ENCODE data around the gene ACOX2. TPM values are rescaled to one million over a fixed set of nuclear protein-coding genes. Genes with fewer than 3 reads are reported as not detected.

ACOX2 gene
- total RNA-seq, 1 experiment from 2014 or later = 12.8 TPM

DNA sequence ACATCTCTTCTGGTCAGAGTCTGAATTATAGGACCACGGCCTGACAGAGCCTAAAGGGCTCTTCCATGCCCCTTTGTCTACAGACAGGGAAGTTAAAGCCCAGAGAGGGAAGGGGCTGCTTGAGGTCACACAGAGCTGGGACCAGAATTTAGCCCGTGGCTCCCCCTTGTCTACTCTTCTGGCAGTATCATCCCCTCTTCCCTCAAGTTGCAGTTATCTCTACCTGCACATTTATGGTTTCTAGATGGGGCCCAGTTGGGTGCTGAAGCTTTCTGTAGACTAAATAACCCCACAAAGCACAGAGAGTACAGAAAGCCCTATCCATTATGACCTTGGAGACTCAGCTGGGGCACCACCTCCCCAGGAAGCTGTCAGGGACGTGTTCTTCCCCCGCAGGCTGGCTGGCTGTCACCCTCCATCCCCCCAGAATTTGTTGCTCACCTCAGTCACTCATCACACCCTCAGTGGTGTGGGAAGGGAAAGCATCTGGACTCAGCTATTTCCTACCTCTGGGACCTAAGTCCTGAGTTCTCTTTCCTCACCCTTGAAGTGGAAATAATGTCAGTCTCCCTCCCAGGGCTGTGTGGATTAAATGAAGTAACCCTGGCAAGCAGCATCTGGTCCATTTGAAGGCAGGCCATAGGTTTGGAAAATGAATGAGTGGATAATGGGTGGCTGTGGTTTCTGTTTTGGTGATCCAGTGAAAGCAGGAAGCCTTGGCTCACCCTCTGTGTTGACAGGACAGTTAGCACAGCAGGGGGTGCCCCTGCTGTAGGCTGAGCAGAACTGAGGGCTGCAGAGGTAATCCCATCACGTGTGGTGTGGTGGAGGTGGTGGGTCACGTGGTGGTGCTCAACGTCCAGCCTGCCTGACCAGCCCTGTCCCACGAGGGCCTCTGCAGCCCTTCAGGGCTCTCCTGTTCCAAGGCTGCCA lies 16.3 kb downstream of the ACOX2 start:
- Histone ChIP-seq H3K9me3 (ENCODE audit: control insufficient read depth in 1 of 2, insufficient read depth in 1 of 2, low read depth in 1 of 2, low read length in 2 of 2) (no peaks in the 10 kb centered on the region), H3K79me2 (ENCODE audit: insufficient read depth, low read length) (no peaks in the 10 kb centered on the region), H3K4me1 (ENCODE audit: control insufficient read depth in 1 of 2, insufficient read depth in 2 of 2, low read length in 2 of 2) (no peaks in the 10 kb centered on the region), H3K36me3 (ENCODE audit: control insufficient read depth in 1 of 2, insufficient read depth in 2 of 2, low read length in 2 of 2) (no peaks in the 10 kb centered on the region), H3K4me2 (ENCODE audit: low read length) (no peak overlapping the region), H3K27ac (ENCODE audit: low read depth, low read length) (no peak overlapping the region), H3K9ac (ENCODE audit: low read length) (no peak overlapping the region), H3K4me3 (replicated peaks in 1 of 2; ENCODE audit: low read depth in 1 of 2, low read length in 2 of 2) (no peak overlapping the region), H4K20me1 (ENCODE audit: insufficient read depth) (no peaks in the 10 kb centered on the region), H2AFZ (ENCODE audit: low read depth, low read length, poor library complexity, severe bottlenecking) (no peak overlapping the region), H3K27me3 (ENCODE audit: insufficient read depth, low read length) (no peaks in the 10 kb centered on the region), H3K9me2 (ENCODE audit: insufficient read depth) (no peaks in the 10 kb centered on the region)
- intact Hi-C loops (cut with micrococcal nuclease) = no loop called here
- CTCF ChIA-PET = interaction anchor here (1.1 kb wide), 1 partner anchor 214 kb away, joined by 3 read pairs; the partner anchor contains the start of genes HTD2 and RPP14
- no TSS peak for BruUV-seq (replicated peaks)
- ATAC-seq (no peak), DNase-seq (ENCODE audit: low read depth, low spot score) (no peak)
- POLR2A ChIA-PET = no interaction called here
- RAD21 ChIA-PET (ENCODE audit: low non-redundant PET in 1 of 2, low total read pairs in 2 of 2, uncharacterized antibody in 2 of 2, unreplicated experiment in 2 of 2) = no interaction called here
- TF ChIP-seq ELF1 (IDR thresholded peaks at IDR 0.05; ENCODE audit: borderline replicate concordance, low read depth) = no peak
- no peak for TF ChIP-seq SIN3A (IDR thresholded peaks at IDR 0.05; ENCODE audit: low read depth)
- TF ChIP-seq EGR1 (IDR thresholded peaks at IDR 0.05; ENCODE audit: low read depth) = no peak
- TF ChIP-seq, protein P1, sequence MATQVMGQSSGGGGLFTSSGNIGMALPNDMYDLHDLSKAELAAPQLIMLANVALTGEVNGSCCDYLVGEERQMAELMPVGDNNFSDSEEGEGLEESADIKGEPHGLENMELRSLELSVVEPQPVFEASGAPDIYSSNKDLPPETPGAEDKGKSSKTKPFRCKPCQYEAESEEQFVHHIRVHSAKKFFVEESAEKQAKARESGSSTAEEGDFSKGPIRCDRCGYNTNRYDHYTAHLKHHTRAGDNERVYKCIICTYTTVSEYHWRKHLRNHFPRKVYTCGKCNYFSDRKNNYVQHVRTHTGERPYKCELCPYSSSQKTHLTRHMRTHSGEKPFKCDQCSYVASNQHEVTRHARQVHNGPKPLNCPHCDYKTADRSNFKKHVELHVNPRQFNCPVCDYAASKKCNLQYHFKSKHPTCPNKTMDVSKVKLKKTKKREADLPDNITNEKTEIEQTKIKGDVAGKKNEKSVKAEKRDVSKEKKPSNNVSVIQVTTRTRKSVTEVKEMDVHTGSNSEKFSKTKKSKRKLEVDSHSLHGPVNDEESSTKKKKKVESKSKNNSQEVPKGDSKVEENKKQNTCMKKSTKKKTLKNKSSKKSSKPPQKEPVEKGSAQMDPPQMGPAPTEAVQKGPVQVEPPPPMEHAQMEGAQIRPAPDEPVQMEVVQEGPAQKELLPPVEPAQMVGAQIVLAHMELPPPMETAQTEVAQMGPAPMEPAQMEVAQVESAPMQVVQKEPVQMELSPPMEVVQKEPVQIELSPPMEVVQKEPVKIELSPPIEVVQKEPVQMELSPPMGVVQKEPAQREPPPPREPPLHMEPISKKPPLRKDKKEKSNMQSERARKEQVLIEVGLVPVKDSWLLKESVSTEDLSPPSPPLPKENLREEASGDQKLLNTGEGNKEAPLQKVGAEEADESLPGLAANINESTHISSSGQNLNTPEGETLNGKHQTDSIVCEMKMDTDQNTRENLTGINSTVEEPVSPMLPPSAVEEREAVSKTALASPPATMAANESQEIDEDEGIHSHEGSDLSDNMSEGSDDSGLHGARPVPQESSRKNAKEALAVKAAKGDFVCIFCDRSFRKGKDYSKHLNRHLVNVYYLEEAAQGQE (IDR thresholded peaks at IDR 0.05; ENCODE audit: low read depth) = no peak
- TF ChIP-seq ZNF274 (IDR thresholded peaks at IDR 0.05; ENCODE audit: low read depth, low read length) = no peak
- TF ChIP-seq CEBPB (IDR thresholded peaks at IDR 0.05; ENCODE audit: low read depth) = no peak
- TF ChIP-seq POLR2A (IDR thresholded peaks at IDR 0.05; ENCODE audit: borderline replicate concordance, extremely low read depth, insufficient read depth, insufficient read length) = no peak
- TF ChIP-seq CTCF (IDR thresholded peaks at IDR 0.05 in 2 of 3, conservative IDR thresholded peaks at IDR 0.05 in 1 of 3; ENCODE audit: borderline replicate concordance in 1 of 3, insufficient read depth in 1 of 3, low read depth in 2 of 3, low read length in 2 of 3) = no peak
- no peak for TF ChIP-seq EZH2 (IDR thresholded peaks at IDR 0.05)
- no peak for TF ChIP-seq YY1 (IDR thresholded peaks at IDR 0.05; ENCODE audit: extremely low read depth, insufficient replicate concordance, low read depth, low read length)
- no peak for TF ChIP-seq MAX (IDR thresholded peaks at IDR 0.05)
- TF ChIP-seq, protein P2, sequence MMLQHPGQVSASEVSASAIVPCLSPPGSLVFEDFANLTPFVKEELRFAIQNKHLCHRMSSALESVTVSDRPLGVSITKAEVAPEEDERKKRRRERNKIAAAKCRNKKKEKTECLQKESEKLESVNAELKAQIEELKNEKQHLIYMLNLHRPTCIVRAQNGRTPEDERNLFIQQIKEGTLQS (IDR thresholded peaks at IDR 0.05) = no peak
- no peak for TF ChIP-seq TCF7L2 (IDR thresholded peaks at IDR 0.05; ENCODE audit: borderline replicate concordance, extremely low read depth, insufficient read depth, insufficient read length)
- no peak for TF ChIP-seq FOSL1 (IDR thresholded peaks at IDR 0.05; ENCODE audit: low read depth)
